Measurements from ENCODE around the gene PGBD2.

DNA sequence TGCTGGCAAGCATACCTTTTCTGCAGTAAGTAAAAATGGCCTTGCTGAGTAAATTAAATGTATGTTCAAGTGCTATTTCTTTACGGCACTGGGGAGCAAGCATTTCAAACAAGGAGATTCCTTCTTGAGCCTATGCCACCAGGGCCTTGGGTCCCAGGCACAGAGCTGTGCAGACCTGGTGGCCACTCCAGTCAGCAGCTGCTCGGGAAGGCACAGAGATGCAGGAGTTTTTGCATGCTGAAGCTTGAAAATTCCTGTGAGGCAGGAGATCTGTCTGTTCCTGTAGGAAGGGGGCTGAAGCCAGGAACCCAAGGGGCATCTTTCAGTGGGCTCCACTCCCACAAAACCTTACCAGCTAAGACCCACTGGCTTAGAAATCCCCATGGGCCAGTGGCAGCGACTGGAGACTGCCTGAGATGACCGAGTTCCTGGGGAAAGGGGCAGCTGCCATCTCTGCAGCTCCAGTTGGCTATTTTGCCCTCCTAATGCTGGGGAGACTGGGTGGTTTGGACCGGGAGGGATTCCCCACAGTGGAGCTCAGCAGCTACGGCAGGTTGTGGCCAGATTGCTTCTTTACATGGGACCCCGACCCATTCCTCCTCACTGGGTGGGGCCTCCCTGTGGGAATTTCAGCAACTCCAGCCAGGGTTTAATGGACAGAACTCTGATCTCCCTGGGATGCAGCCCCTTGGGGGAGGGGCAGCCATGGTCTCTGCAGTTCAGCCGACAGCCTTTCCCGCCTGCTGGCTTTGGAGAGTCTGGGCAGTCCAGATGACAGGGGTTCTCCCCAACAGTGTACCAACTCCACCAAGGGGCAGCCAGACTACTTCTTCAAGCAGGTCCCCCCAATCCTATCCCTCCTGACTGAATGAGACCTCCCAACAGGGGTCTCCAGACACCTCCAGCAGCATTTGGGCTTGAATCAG, 8.4 kb upstream of the PGBD2 start:
- TF ChIP-seq ZNF274 (IDR thresholded peaks at IDR 0.05; ENCODE audit: low read depth, low read length): no peak
- TF ChIP-seq YY1 (IDR thresholded peaks at IDR 0.05; ENCODE audit: insufficient read depth, insufficient read length): no peak
- no peak for TF ChIP-seq SUZ12 (IDR thresholded peaks at IDR 0.05; ENCODE audit: extremely low read depth, insufficient read depth, insufficient read length)
